ENCODE measurements around the gene VAMP2.

VAMP2 gene

DNA sequence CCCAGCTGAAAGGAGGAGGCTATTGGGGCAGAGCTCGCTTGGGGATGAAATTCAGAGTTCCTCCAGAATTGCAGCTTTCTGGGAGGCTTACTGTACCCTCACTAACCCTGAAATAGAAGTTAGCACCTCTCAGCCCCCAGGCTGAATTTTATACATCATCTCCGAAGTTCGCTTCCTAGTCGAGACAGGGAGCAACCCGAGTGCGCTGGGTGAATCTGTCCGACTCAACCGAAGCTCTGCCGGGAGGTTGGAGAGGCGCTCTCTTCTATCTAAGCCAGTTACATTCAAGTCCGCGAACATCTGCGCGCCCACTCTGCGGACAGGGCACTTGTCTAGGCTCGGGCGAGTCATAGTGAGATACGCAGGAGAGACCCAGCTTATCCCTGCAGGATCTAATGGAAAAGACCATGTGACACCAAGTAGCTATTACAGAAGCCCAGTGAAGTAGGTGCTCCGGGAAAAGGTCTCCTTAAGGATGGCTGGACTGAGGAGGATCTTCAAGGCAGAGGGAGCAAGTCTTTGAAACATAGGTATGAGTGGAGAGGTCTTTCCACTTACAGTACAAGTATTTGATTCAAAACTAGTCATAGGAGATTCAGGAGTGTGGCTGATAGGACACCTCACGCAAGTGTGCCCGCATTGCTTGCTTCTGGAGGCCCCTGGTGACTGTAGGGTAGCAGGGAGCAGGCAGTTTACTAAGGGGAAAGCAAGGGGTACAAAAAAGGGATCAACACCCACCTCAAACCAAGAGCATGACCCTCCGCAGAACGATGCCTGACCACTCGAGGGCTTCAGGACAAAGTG, 38.2 kb downstream of the VAMP2 start:
- in situ Hi-C loops (cut with MboI; ENCODE audit: low sequenced_read_pairs), result no loop called here

DNA sequence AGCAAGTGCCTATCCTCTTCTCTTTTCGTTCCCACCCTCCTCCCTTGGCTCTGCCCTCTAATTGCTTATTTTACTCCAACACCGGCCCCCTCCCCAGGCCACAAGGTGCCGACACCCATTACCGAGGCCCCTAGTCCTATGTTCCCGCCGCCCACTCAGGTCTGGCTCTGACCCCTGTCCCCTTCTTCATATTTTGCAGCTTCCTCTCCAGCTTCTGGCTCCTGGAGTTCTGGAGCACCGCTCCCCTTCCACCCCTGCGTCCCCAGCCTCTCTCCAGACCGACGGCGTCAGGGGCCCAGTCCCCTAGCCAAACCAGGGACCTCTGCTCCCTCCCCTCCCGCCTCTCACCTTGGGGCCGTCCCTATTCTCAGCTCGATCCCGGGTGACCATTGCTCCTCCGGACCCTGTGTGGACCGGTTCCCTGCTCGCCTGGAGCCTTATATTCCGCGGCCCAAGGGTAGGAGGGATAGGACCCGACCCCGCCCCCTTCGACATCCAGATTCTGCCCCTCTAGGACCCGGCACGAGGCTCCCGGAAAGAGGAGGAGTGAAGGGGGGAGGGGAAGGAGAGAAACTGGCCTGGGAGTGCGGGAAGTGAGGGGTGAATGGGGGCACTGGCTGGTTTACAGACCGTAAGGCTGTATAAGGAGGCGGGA, 38.9 kb downstream of the VAMP2 start, which contains the start of gene HES7:
Gene HES7, minus strand, starts transcription at position 412 of the 655 bp plus-strand sequence. Its CDS starts 22 bp downstream, at position 390.
- in situ Hi-C loops (cut with MboI; ENCODE audit: low sequenced_read_pairs), result no loop called here

DNA sequence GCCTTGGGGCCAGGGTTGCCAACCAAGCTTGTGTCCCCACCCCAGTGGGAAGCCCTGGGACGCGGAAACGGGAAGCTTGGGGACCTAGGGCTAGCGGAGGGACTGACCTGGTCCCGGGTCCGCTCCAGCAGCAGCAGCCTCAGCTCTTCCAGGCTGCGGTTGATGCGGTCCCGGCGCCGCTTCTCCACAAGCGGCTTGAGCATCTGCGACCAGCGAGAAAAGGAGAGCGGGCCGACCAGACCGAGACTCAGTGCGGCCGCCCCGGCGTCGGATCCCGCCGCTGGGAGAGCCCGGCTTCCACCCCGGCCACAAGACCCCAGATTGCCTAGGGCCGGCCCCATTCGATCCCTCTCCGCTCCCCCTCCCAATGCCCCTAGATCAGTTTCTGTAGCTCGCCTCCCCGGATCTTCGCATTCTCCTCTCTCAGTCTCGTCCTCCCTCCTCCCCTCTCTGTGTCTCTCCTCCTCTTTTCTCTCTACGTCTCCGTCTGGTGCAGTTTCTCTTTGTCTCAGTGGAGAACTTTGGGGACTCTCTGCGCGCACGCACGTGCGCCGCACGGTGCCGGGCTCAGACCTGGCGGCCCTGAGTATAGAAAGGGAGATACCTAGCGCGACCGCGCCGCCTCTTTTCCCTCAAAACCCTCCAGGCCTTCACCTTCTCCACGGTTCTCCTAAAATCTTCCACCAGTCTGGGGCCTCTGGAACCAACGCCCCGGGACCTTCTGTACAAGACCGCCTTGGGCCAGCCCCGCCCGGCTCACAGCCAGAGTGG, 39.6 kb downstream of the VAMP2 start:
- in situ Hi-C loops (cut with MboI; ENCODE audit: low sequenced_read_pairs), result no loop called here

DNA sequence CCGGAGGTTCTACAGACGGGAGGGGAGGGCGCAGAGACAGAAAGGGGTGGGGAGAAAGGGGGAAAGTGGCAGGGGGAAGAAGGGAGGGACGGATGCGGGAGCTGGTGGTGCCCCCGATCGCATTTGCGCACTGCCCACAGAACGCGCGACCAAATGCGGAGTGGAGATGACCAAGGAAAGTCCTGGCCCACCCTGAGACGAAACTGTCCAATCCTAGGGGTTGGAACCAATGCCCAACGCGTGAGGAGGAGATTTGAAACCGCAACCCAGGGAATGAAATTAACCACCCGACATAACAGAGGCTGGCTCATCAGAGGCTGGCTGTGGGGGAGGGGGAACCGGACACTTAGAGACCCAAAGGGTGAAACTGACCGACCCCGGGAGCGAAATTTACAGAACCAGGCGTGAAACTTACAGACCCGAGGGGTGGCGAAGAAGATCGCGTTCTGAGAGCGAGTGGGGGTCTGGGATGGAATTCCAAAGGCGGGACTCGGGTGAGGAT, 40.3 kb downstream of the VAMP2 start:
- in situ Hi-C loops (cut with MboI; ENCODE audit: low sequenced_read_pairs), result no loop called here

DNA sequence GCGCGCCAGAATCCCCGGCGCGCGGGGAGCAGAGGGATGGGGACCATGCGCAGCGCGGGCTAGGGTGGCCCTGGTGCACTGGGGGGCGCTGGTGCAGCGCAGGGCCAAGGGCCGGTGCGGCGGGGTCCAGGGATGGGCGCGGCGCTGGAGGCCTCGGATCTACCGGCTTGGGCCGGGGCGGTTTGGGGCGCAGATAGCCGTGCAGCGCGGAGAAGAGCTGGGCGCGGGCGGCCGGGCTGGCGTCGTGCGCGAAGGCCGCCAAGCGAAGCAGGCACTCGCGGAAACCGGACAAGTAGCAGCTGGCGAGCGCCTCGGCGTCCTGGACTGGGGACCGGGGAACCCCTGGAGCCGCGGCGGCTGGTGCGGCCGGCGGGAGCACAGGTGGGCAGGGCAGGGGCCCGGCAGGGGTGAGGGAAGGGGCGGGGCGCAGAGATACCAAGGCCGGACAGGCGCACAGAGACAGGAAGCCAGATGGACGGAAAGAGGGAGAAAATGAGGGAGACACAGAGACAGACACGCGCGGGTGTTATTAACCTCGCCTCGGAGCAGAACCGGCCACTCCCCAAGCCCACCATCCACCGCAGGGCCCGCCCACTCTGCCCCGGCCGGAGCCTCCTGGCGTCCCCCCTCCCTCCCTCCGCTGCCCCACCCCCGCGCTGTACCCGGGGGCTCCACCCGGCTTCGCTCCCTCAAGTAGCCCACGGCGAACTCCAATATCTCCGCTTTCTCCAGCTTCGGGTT, 40.9 kb downstream of the VAMP2 start:
- in situ Hi-C loops (cut with MboI; ENCODE audit: low sequenced_read_pairs), result no loop called here

DNA sequence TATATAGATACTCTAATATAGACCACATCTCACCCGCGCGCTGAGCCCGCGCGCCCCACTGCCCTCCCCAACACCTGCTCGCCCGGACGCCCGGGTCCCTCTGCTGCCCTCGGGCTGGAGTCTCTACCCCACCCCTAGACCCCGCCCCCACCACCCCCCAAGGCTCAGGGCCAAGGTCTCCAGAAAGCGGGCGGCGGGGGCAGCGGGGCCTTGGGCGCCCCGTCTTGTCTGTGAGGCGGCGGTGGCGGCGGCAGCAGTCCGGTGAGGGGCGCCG, 41.4 kb downstream of the VAMP2 start:
- in situ Hi-C loops (cut with MboI; ENCODE audit: low sequenced_read_pairs), result no loop called here

DNA sequence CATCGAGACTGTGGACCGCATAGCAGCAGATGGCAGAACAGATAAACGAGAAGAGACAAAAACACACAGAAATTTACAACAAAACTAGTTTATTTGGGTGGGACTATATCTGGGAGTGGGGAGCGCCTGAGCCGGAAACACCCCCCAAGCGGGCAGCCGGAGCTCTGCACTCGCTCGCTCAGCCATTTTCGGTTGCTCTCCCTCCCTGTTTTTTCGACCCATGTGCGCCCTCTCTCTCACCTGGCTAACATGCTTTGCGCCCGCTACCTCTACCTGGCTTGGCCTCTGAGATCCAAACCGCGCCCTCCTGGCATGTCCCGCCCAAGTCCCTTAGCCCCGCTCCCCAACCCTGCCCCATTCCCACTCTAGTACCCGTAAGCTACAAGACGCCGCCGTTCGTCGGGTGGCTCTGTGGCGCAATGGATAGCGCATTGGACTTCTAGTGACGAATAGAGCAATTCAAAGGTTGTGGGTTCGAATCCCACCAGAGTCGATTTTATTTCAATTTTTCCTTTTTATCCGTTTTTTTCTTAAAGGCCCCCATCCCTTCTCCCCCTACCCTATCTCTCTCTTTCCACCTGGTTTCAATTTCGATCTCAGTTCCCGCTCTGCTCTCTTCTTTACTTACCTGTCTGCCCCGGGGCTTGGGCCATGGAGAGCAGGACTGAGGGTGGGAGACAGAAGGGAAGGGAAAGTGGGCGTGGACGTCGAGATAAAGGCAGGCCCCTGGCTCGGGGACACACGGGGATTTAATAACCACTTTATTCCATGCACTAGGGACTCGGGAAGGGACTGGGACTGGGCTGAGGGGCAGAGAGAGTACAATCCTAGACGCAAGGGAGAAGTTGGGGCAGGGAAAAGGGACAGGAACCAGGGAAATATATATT, 42.0 kb downstream of the VAMP2 start:
- in situ Hi-C loops (cut with MboI; ENCODE audit: low sequenced_read_pairs), result no loop called here

DNA sequence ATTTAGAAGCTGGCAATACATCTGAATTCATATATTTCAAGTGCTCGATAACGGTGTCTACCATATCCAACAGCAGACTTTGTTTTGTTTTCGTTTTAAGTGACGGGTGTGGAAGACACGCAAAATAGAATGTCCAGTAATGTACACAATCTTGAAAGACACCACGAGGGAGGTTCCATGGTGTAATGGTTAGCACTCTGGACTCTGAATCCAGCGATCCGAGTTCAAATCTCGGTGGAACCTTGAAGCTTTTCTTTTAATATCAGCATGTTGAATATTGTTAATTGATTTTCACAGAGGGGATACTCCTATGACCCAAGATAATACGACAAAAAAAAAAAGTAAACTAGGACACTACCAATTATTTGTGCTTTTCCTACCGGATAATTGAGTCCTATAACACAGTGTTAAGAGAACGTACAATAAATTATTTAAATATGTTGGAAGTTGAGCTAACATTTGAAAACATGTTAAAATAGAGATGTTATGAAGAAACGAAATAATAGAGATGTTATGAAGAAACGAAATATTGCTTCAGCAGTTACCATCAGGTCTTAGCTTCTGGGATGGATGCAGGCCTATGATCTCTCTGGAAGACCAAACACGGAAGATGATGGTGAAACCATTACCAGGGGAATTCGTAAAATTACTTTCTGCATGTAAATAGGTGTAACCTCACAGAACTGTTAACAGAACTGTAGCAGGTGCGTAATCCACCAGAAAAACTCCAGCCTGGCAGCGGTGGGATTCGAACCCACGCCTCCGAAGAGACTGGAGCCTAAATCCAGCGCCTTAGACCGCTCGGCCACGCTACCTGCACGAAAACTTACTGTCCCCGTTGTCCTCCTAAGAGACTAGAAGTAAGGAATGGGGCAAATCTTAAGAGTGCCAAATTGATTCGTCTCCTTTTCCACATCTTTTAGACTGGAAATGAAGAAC, 42.9 kb downstream of the VAMP2 start:
- in situ Hi-C loops (cut with MboI; ENCODE audit: low sequenced_read_pairs), result no loop called here

DNA sequence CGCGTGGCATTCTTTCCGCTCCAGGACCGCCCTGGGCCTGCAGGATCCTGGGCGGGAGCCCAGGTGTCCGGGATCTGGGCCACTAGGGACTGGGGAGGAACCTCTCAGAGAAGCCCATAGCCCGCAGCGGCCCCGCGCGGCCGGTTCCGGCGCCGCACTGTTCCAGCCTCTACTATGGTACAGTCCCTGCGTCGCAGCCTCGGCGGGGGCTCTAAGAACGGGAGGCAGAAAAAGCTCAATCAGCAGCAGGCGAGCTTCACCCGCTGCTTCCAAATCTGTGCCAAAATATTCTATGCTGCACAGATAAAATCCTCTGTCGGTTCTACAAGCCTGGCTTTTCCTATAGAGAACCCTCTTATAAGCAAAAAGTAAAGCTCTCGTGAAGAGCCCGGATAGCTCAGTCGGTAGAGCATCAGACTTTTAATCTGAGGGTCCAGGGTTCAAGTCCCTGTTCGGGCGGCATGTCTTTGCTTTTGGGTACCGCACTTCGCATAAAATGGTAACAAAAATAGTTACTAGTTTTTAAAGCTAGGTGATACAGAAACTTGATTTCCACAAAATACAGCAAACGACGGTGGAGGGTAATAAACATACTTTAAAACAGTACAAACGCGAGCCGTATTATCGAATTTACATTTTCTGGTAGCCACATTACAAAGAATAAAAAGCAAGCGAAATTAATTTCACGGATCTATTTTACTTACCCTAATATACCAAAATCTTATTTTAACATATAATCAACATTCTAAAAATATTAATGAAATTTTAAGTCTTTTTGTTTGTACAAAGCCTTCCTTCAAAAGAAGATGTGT, 43.8 kb downstream of the VAMP2 start:
- in situ Hi-C loops (cut with MboI; ENCODE audit: low sequenced_read_pairs), result no loop called here

DNA sequence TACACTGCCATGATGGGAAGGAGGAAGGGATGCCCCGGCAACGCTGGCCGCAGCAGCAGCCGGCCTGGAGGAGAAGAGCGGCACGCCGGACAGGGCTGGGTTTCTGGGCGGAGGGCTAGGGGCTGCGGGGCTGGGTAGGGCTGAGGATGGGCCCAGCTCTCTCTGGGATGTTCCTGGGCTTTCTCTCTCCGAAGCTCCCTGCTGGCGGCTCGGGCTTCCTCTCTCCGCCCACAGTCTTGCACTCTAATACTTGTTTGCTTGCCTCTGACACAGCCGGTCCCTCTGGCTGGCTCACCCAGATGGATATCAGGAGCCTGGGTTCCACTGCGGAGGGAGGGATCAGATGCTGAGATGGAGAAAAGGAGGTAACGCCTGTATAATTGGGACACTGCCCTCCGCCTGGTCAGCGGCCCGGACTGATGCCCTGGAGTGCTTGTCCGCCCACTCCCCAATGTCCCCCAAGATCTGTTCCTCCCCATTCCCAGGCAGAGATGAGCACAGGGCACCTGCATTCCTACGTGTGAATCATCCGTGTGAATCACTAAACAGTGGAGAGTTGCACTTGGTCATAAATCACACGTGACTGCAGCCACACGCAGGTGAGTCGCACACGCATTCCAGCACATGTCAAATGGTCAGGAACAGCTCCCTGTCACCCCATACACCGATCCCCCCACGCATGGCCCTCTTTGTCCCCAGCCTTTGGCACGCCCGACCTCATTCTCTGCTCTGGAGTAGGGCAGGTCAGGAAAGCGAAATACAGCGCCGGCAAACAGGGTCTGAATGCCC, 44.6 kb downstream of the VAMP2 start, which contains the start of gene ALOXE3:
Gene ALOXE3, minus strand, starts transcription at position 535 of the 789 bp plus-strand sequence. Its CDS starts 524 bp downstream, at position 11.
- in situ Hi-C loops (cut with MboI; ENCODE audit: low sequenced_read_pairs), result no loop called here

DNA sequence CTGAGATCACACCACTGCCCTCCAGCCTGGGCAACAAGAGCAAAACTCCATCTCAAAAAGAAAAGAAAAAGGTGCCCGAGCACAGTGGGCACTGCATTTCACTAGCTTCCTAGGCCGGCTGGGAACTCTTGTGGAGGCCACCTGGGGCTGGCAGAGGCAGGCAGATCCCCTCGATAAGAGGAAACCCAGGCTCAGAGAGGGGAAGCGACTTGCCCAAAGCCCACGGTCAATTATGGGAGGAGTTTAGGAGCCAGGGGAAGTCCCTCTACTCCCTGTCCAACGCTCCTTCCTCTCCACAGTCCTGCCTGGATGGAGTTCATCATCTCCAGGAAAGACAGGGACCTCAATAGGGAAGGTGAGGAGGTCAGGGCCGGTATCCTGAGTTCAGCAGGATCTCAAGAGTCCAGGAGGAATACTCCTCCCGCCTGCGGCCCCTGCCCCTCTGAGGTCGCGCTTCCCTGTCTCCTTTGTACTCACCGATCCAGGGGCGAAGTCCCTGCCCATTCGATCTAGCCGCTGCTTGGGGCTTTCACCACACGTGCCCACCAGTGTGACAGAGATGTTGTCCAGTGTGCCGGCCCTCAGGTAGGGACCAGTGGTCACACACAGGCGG, 45.3 kb downstream of the VAMP2 start:
- in situ Hi-C loops (cut with MboI; ENCODE audit: low sequenced_read_pairs), result no loop called here

DNA sequence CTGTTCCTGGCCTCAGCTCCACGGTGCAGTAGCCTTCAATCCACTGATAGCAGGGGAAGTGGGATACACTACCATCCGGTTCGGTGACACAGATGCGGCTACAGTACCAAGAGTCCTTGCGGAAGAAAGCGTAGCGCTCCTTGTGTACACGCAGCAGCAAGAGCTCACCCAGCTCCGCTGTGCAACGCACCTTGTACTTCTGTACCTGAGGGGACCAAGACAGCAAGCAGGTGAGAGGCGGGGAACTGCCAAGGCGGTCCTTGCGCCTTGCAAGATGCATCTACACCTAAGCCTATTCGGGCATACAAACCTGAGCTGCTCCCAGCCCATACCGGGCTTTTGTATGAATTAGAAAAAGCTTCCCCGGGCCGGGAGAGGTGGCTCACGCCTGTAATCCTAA, 46.0 kb downstream of the VAMP2 start:
- in situ Hi-C loops (cut with MboI; ENCODE audit: low sequenced_read_pairs), result no loop called here

DNA sequence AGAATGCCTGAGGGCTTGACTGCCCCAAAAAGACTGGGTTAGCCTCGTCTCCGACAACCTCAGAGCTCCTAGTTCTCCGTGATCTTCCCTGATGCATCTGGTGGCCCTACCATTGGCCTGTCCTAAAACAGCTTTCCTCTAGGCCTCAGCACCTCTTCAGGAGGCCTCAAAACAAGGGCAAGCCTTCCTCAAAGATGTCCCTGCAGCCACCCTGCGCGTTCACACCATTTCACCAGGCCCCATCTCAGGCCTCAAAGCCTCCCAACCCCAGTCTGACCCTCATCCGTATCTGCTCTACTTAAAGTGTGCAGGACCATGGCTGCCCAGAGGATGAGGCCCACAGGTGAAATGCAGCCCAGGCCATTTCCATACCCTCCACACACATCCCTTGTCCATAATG, 51.8 kb downstream of the VAMP2 start:
- in situ Hi-C loops (cut with MboI; ENCODE audit: low sequenced_read_pairs), result no loop called here

DNA sequence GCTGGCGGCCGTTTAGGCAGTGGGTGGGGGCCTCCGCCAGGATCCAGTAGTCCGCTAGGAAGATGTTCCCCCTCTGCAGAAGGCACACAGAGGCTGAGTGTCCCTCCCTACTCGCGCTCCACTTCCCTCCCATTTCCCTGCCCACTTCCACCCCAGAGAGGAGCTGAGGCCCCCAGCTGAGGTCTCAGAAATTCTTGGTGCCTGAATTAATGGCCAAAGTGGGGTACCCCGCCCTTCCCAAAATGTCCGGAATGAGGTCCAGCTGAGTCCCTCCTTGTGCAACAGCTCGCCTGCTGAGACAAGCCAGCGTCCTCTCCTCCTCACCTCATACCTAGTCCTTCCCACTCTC, 52.3 kb downstream of the VAMP2 start:
- in situ Hi-C loops (cut with MboI; ENCODE audit: low sequenced_read_pairs), result no loop called here

DNA sequence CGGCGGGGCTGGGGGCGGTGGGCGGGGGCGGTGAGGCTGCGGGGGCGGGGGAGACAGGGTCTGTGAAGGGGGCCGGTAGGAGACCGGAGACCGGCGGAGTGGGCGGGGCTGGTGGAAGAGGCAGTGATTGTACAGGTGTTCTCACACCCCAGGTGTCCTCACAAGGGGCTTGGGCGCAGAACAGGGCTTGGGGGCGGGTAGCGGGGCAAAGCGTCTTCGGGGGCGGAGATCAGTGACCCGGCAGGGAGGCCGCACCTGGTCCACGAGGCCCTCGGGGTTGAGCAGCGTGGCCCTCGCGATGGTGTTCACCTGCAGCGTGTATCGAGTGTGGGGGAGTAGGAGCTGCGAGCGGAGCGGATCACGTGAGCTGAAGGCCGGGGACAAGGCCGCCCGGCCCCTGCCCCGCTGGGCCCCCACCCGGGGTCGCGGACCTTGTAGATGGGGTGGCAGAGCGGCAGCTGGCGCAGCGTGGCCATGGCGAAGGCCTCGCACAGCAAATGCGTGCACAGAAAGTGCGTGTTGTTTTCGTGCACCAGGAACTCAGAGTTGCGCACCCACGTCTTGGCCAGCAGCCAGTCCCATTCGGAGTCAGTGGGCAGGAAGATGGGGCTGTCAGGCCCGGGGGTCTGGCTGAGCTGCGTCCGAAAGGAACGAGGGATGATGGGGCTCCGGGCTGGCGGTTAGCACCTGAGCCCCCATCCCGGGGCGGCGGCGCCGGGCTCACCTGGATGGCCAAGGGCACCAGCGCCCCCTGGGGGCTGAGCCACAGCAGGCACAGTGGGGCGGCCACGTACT, 52.9 kb downstream of the VAMP2 start:
- in situ Hi-C loops (cut with MboI; ENCODE audit: low sequenced_read_pairs), result no loop called here
